HEK293T (cell line): ENCODE results near the gene ACVR1B.

Experiments
- ARNT ChIP-seq: fragments of 450-650 bp; IDR thresholded peaks from 2 replicates; pipeline ENCODE4 v1.6.1; 2017; ENCODE audit warnings: mild to moderate bottlenecking
- BHLHE40 ChIP-seq: fragments of 450-650 bp; IDR thresholded peaks from 2 replicates; pipeline ENCODE4 v1.6.1; 2016; ENCODE audit warnings: mild to moderate bottlenecking, moderate library complexity, borderline replicate concordance
- FOXM1 ChIP-seq: fragments of 450-650 bp; IDR thresholded peaks from 2 replicates; pipeline ENCODE4 v1.6.1; 2017; ENCODE audit warnings: mild to moderate bottlenecking, borderline replicate concordance
- SUZ12 ChIP-seq: fragments of 450-650 bp; IDR thresholded peaks from 2 replicates; pipeline ENCODE4 v1.6.1; 2016; ENCODE audit warnings: mild to moderate bottlenecking
- TARDBP ChIP-seq: fragments of 450-650 bp; IDR thresholded peaks from 2 replicates; pipeline ENCODE4 v1.6.1; 2016

DNA sequence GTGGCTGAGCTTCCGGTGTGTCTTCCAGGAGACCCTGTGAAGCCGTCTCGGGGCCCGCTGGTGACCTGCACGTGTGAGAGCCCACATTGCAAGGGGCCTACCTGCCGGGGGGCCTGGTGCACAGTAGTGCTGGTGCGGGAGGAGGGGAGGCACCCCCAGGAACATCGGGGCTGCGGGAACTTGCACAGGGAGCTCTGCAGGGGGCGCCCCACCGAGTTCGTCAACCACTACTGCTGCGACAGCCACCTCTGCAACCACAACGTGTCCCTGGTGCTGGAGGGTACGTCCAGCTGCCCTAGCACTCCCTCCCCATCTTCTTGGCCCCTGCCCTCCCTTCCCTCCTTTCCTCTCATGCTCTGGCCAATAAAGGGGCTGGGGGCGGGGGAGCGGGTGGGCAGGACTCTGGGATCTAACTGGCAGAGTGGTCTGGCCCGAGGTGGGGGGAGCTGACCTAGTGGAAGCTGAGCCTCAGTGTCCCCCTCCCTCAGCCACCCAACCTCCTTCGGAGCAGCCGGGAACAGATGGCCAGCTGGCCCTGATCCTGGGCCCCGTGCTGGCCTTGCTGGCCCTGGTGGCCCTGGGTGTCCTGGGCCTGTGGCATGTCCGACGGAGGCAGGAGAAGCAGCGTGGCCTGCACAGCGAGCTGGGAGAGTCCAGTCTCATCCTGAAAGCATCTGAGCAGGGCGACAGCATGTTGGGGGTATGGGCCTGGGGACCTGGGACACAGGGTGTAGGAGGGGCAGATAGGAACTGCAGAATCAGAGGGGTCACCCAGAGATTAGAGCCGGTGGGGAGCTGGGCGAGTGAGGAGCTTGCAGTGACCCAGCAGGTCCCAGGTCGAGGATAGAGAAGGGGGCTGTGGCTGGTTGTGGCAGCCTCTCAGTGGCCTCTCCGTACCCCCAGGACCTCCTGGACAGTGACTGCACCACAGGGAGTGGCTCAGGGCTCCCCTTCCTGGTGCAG is 38.1 kb upstream of the ACVR1B start:
- TF ChIP-seq TARDBP (no peak), ARNT (no peak), FOXM1 (no peak), BHLHE40 (no peak), SUZ12 (no peak)
